ENCODE data around the gene KRTAP10-6. TPM values are rescaled to one million over a fixed set of nuclear protein-coding genes. Genes with fewer than 3 reads are reported as not detected.

The KRTAP10-6 gene
- total RNA-seq, 1 experiment from 2014 or later: not detected

DNA sequence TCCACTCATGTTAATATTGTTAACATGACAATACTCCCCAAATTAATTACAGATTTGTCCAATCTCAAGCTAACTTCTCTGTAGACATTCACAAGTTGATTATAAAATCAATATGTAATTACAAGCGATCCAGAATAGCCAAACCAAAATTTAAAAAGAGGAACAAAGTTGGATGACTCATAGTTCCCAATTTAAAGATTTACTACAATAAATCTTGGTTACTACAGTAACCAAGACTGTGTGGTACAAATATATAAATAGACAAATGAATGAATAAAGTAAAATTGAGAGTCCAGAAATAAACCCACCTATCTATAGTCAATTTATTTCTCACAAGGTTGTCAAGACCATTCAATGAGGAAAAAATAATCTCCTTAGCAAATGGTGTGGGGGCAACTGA is 25.9 kb downstream of the KRTAP10-6 start:
- CTCF ChIA-PET: no interaction called here
- RAD21 ChIA-PET (ENCODE audit: low non-redundant PET in 1 of 2, low total read pairs in 2 of 2, uncharacterized antibody in 2 of 2, unreplicated experiment in 2 of 2): no interaction called here

More for the DNA sequence above, 25.9 kb downstream of the KRTAP10-6 start:
- Histone ChIP-seq H4K20me1 (ENCODE audit: insufficient read depth) (no peaks in the 10 kb centered on the region), H3K4me1 (ENCODE audit: control insufficient read depth in 1 of 2, insufficient read depth in 2 of 2, low read length in 2 of 2) (no peaks in the 10 kb centered on the region), H3K9me2 (ENCODE audit: insufficient read depth) (no peaks in the 10 kb centered on the region), H3K4me3 (replicated peaks in 1 of 2; ENCODE audit: low read depth in 1 of 2, low read length in 2 of 2) (no peak overlapping the region), H3K9ac (ENCODE audit: low read length) (no peak overlapping the region), H3K79me2 (ENCODE audit: insufficient read depth, low read length) (no peaks in the 10 kb centered on the region), H3K9me3 (ENCODE audit: control insufficient read depth in 1 of 2, insufficient read depth in 1 of 2, low read depth in 1 of 2, low read length in 2 of 2) (no peaks in the 10 kb centered on the region), H3K27ac (ENCODE audit: low read depth, low read length) (no peak overlapping the region), H2AFZ (ENCODE audit: low read depth, low read length, poor library complexity, severe bottlenecking) (no peak overlapping the region), H3K36me3 (ENCODE audit: control insufficient read depth in 1 of 2, insufficient read depth in 2 of 2, low read length in 2 of 2) (no peaks in the 10 kb centered on the region), H3K27me3 (ENCODE audit: insufficient read depth, low read length) (peaks cover 6% of the 10 kb centered on the region), H3K4me2 (ENCODE audit: low read length) (no peak overlapping the region)
- BruUV-seq (replicated peaks): no TSS peak
- no peak for ATAC-seq
- intact Hi-C loops (cut with micrococcal nuclease): loop anchor here (10.0 kb wide), 1 partner anchor 108 kb away; no protein-coding TSS in a partner anchor
- TF ChIP-seq ZFX (IDR thresholded peaks at IDR 0.05): no peak
- TF ChIP-seq, protein P1, sequence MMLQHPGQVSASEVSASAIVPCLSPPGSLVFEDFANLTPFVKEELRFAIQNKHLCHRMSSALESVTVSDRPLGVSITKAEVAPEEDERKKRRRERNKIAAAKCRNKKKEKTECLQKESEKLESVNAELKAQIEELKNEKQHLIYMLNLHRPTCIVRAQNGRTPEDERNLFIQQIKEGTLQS (IDR thresholded peaks at IDR 0.05): no peak
- TF ChIP-seq ELF1 (IDR thresholded peaks at IDR 0.05; ENCODE audit: borderline replicate concordance, low read depth): no peak
- TF ChIP-seq, protein P2, sequence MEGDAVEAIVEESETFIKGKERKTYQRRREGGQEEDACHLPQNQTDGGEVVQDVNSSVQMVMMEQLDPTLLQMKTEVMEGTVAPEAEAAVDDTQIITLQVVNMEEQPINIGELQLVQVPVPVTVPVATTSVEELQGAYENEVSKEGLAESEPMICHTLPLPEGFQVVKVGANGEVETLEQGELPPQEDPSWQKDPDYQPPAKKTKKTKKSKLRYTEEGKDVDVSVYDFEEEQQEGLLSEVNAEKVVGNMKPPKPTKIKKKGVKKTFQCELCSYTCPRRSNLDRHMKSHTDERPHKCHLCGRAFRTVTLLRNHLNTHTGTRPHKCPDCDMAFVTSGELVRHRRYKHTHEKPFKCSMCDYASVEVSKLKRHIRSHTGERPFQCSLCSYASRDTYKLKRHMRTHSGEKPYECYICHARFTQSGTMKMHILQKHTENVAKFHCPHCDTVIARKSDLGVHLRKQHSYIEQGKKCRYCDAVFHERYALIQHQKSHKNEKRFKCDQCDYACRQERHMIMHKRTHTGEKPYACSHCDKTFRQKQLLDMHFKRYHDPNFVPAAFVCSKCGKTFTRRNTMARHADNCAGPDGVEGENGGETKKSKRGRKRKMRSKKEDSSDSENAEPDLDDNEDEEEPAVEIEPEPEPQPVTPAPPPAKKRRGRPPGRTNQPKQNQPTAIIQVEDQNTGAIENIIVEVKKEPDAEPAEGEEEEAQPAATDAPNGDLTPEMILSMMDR (IDR thresholded peaks at IDR 0.05 in 2 of 3, conservative IDR thresholded peaks at IDR 0.05 in 1 of 3; ENCODE audit: borderline replicate concordance in 1 of 3, insufficient read depth in 1 of 3, low read depth in 2 of 3, low read length in 2 of 3): no peak
- no peak for TF ChIP-seq EZH2 (IDR thresholded peaks at IDR 0.05)
- no peak for TF ChIP-seq EGR1 (IDR thresholded peaks at IDR 0.05; ENCODE audit: low read depth)
- TF ChIP-seq, protein P3, sequence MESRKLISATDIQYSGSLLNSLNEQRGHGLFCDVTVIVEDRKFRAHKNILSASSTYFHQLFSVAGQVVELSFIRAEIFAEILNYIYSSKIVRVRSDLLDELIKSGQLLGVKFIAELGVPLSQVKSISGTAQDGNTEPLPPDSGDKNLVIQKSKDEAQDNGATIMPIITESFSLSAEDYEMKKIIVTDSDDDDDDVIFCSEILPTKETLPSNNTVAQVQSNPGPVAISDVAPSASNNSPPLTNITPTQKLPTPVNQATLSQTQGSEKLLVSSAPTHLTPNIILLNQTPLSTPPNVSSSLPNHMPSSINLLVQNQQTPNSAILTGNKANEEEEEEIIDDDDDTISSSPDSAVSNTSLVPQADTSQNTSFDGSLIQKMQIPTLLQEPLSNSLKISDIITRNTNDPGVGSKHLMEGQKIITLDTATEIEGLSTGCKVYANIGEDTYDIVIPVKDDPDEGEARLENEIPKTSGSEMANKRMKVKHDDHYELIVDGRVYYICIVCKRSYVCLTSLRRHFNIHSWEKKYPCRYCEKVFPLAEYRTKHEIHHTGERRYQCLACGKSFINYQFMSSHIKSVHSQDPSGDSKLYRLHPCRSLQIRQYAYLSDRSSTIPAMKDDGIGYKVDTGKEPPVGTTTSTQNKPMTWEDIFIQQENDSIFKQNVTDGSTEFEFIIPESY (IDR thresholded peaks at IDR 0.05; ENCODE audit: extremely low read depth, insufficient replicate concordance, low read length): no peak
- TF ChIP-seq EZH2phosphoT487 (IDR thresholded peaks at IDR 0.05; ENCODE audit: borderline replicate concordance): no peak
- no peak for TF ChIP-seq JUND (IDR thresholded peaks at IDR 0.05)
- no peak for TF ChIP-seq RAD21 (IDR thresholded peaks at IDR 0.05; ENCODE audit: low read depth)
- POLR2A ChIA-PET: no interaction called here
- no peak for DNase-seq (ENCODE audit: low read depth, low spot score)

Measured in HCT116 (cell line).